ENCODE data around the gene SYTL3.

GRCh38 chr6:158783851-158784250 is 134.0 kb downstream of the SYTL3 start:
- no peak for TF ChIP-seq CTCF (IDR thresholded peaks at IDR 0.05)
- no peak for TF ChIP-seq POLR2A (IDR thresholded peaks at IDR 0.05)
